Caco-2 (cell line): ENCODE data around the gene TRIM71. TPM values are rescaled to one million over a fixed set of nuclear protein-coding genes. Genes with fewer than 3 reads are reported as not detected.

ENCODE experiments used
- BruUV-seq: library from RNA; stranded (reverse); fragments of 400-500 nt; replicated peaks from 2 replicates; lab custom pipeline; 2021; lab: Mats Ljungman, UMichigan
- CTCF ChIA-PET: fragments of 300-600 bp; sonication (Branson Sonifier 250); formaldehyde crosslinking; loops from one replicate; lab custom pipeline; 2022; ENCODE audit warnings: antibody characterized with exemption; lab: Charles Lee
- POLR2A ChIA-PET: fragments of 300-600 bp; sonication (Branson Sonifier 250); formaldehyde crosslinking; loops from one replicate; lab custom pipeline; 2022; ENCODE audit warnings: antibody characterized with exemption; lab: Charles Lee
- DNase-seq, 2 experiments: peaks; one replicate each; pipeline versions ENCODE4 v3.0.0 to v3.0.0-alpha.2; 2020 to 2022
- H3K27me3 ChIP-seq: replicated peaks from 2 replicates; pipeline ENCODE4 v1.6.0; 2011; ENCODE audit warnings: low read length; ENCODE audit not compliant: control insufficient read depth, insufficient read depth
- H3K36me3 ChIP-seq: 2 replicates; pipeline ENCODE4 v1.5.1; 2011; ENCODE audit warnings: low read length; ENCODE audit not compliant: control insufficient read depth, insufficient read depth
- H3K4me1 ChIP-seq: fragments of 250-450 bp; sonication (Bioruptor Pico); 2 replicates; pipeline ENCODE4 v1.5.1; 2020; ENCODE audit warnings: mild to moderate bottlenecking
- H3K4me3 ChIP-seq: 2 replicates; pipeline ENCODE4 v1.5.1; 2011; ENCODE audit warnings: low read depth, mild to moderate bottlenecking, control low read depth, low read length
- H3K9me3 ChIP-seq: fragments of 250-450 bp; sonication (Bioruptor Pico); 2 replicates; pipeline ENCODE4 v1.5.1; 2020; ENCODE audit warnings: mild to moderate bottlenecking, moderate library complexity
- H3K27ac Mint-ChIP-seq: one replicate; pipeline ENCODE4 v1.8.0; 2022; ENCODE audit warnings: mixed read lengths; ENCODE audit not compliant: unreplicated experiment
- H3K27me3 Mint-ChIP-seq: one replicate; pipeline ENCODE4 v1.8.0; 2022; ENCODE audit warnings: mixed read lengths; ENCODE audit not compliant: insufficient read depth, unreplicated experiment
- H3K36me3 Mint-ChIP-seq: one replicate; pipeline ENCODE4 v1.8.0; 2022; ENCODE audit warnings: mild to moderate bottlenecking, mixed read lengths; ENCODE audit not compliant: insufficient read depth, unreplicated experiment
- H3K4me1 Mint-ChIP-seq: one replicate; pipeline ENCODE4 v1.8.0; 2022; ENCODE audit warnings: low read depth, mixed read lengths; ENCODE audit not compliant: unreplicated experiment
- H3K4me3 Mint-ChIP-seq: one replicate; pipeline ENCODE4 v1.8.0; 2022; ENCODE audit warnings: mild to moderate bottlenecking, moderate library complexity, mixed read lengths; ENCODE audit not compliant: unreplicated experiment
- H3K9me3 Mint-ChIP-seq: one replicate; pipeline ENCODE4 v1.8.0; 2022; ENCODE audit warnings: mixed read lengths; ENCODE audit not compliant: unreplicated experiment
- intact Hi-C: fragments of 100-400 bp; cut with micrococcal nuclease; formaldehyde crosslinking; loops from one replicate; pipeline ENCODE4 v1.10.0; 2022; ENCODE audit not compliant: unreplicated experiment
- total RNA-seq: library from RNA; stranded (reverse); gene quantifications from 2 replicates; pipeline ENCODE4 v1.2.3, GENCODE V29; 2022
- TF ChIP-seq, protein P1 (sequence below), 2 experiments: fragments of 200-600 bp in 1 of 2; IDR thresholded peaks; 1 replicate in 1 of 2; 2 replicates in 1 of 2; pipeline versions ENCODE4 v1.5.1 to v1.8.0; 2011 to 2022; ENCODE audit warnings: antibody characterized with exemption in 1 of 2, control low read depth in 1 of 2, inconsistent platforms in 1 of 2, low read depth in 1 of 2, low read length in 1 of 2, mild to moderate bottlenecking in 1 of 2, moderate library complexity in 1 of 2; ENCODE audit not compliant: insufficient read depth in 1 of 2, severe bottlenecking in 1 of 2, unreplicated experiment in 1 of 2

The TRIM71 gene
- total RNA-seq, 1 experiment from 2014 or later, result 68.4 TPM

DNA sequence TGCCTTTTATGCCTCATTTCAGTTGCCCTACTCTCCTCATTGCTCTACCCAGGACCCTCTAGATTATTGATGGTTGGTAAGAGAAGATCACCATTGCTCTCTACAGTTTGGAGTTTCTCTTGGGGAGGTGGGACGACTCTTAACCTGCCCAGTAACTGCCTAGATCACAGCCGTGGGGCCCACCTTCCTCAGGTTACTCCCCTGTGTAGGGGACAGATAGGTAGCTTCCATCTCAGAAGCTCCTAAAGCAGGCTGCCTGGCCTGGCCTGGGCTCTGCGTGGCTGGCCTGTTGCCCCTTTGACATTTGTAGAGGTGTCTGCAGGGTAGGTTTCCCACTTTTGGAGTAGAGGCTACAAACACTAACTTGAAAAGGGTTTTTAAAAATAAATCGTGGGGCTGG, 42.7 kb downstream of the TRIM71 start:
- no peak for DNase-seq
- ChIA-PET POLR2A (no interaction called here), CTCF (no interaction called here)
- no peaks in the 10 kb centered on the region for H3K9me3 ChIP-seq
- BruUV-seq, result no TSS peak
- intact Hi-C loops, result no loop called here
- Mint-ChIP-seq H3K27ac (no peak overlapping the region), H3K36me3 (peaks cover 28% of the 10 kb centered on the region), H3K4me1 (peaks cover 35% of the 10 kb centered on the region), H3K27me3 (no peaks in the 10 kb centered on the region), H3K9me3 (no peaks in the 10 kb centered on the region), H3K4me3 (no peak overlapping the region)
- H3K4me3 ChIP-seq, result no peak overlapping the region
- H3K4me1 ChIP-seq, result peaks cover 66% of the 10 kb centered on the region
- H3K27me3 ChIP-seq, result no peaks in the 10 kb centered on the region
- 0 out of 2 replicates have a peak, but pooled peaks cover 1% of the 10 kb centered on the region for H3K36me3 ChIP-seq
- TF ChIP-seq, protein P1, sequence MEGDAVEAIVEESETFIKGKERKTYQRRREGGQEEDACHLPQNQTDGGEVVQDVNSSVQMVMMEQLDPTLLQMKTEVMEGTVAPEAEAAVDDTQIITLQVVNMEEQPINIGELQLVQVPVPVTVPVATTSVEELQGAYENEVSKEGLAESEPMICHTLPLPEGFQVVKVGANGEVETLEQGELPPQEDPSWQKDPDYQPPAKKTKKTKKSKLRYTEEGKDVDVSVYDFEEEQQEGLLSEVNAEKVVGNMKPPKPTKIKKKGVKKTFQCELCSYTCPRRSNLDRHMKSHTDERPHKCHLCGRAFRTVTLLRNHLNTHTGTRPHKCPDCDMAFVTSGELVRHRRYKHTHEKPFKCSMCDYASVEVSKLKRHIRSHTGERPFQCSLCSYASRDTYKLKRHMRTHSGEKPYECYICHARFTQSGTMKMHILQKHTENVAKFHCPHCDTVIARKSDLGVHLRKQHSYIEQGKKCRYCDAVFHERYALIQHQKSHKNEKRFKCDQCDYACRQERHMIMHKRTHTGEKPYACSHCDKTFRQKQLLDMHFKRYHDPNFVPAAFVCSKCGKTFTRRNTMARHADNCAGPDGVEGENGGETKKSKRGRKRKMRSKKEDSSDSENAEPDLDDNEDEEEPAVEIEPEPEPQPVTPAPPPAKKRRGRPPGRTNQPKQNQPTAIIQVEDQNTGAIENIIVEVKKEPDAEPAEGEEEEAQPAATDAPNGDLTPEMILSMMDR (IDR thresholded peaks at IDR 0.05; ENCODE audit: insufficient read depth in 1 of 2, low read depth in 1 of 2, low read length in 1 of 2, severe bottlenecking in 1 of 2, unreplicated experiment in 1 of 2), result no peak

DNA sequence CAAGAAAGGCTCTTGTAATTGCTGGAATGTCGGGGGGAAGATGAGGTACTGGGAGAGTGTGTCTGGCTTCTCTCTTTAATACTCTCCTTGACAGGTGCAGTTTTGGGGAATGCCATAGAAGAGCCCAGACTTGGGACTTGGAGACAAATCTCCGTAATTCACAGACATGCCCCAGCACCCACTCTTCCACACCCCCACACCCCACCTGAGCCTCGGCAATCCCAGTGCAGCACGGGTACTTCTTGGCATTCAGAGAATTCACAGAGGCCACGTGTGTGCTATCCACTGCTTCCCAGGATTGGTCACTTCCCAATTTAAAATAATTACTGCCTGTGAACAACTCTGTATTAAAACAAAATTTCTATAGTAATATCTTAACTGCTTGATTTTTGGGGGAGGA, 43.9 kb downstream of the TRIM71 start:
- CTCF ChIA-PET, result no interaction called here
- Histone ChIP-seq H3K9me3 (no peaks in the 10 kb centered on the region), H3K4me1 (peaks cover 64% of the 10 kb centered on the region), H3K4me3 (no peak overlapping the region), H3K27me3 (no peaks in the 10 kb centered on the region), H3K36me3 (no peaks in the 10 kb centered on the region)
- Mint-ChIP-seq H3K27me3 (no peaks in the 10 kb centered on the region), H3K4me1 (peaks cover 37% of the 10 kb centered on the region), H3K9me3 (no peaks in the 10 kb centered on the region), H3K4me3 (no peak overlapping the region), H3K27ac (no peak overlapping the region), H3K36me3 (peaks cover 28% of the 10 kb centered on the region)
- TF ChIP-seq, protein P1 (IDR thresholded peaks at IDR 0.05; ENCODE audit: insufficient read depth in 1 of 2, low read depth in 1 of 2, low read length in 1 of 2, severe bottlenecking in 1 of 2, unreplicated experiment in 1 of 2), result no peak
- intact Hi-C loops, result no loop called here
- POLR2A ChIA-PET, result no interaction called here
- no TSS peak for BruUV-seq
- DNase-seq, result no peak

DNA sequence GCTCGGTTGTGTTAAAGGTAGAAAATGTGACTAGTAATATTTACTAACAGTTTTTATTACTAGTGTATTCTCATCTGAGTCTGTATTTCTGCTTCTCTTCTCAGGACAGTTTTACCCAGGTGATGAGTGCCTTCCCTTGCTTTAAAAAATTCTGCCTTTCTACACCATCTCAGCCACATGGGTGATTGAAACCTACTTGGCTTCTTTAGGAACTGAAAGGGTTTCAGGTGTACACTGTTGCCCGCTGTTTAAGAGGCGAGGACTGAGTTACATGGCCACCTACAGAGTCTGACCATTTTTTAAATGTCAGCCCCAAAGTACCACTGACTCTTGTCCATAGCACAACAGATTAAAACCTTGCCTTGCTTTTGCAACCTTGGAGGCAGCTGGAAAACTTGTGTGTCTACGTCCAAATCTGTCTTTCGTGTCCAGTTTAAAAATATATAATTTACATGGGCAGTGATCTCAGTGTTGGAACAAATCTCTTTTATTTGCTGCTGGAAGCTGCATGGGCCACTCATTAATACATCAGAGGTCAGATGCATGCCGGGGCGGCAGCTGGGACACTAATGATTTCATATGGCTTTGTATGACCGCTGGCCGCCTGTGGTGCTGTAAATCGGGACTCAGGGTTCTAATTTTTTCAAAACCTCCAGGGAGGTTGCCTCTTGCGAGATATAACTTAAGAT, 44.6 kb downstream of the TRIM71 start:
- intact Hi-C loops, result no loop called here
- Histone ChIP-seq H3K36me3 (no peaks in the 10 kb centered on the region), H3K27me3 (no peaks in the 10 kb centered on the region), H3K4me1 (peaks cover 59% of the 10 kb centered on the region), H3K4me3 (no peak overlapping the region), H3K9me3 (no peaks in the 10 kb centered on the region)
- Mint-ChIP-seq H3K4me1 (peaks cover 34% of the 10 kb centered on the region), H3K9me3 (no peaks in the 10 kb centered on the region), H3K27ac (no peak overlapping the region), H3K36me3 (peaks cover 24% of the 10 kb centered on the region), H3K4me3 (no peak overlapping the region), H3K27me3 (no peaks in the 10 kb centered on the region)
- CTCF ChIA-PET, result interaction anchor here (0.6 kb wide), 1 partner anchor 150 kb away, joined by 6 read pairs; no protein-coding TSS in a partner anchor
- POLR2A ChIA-PET, result no interaction called here
- no peak for DNase-seq
- BruUV-seq, result no TSS peak
- TF ChIP-seq, protein P1 (IDR thresholded peaks at IDR 0.05; ENCODE audit: insufficient read depth in 1 of 2, low read depth in 1 of 2, low read length in 1 of 2, severe bottlenecking in 1 of 2, unreplicated experiment in 1 of 2), result no peak
